GM19372 (cell line): ENCODE measurements around the gene MMS22L.

Source experiments
- ATAC-seq: cut with Tn5 transposase; IDR thresholded peaks from one replicate; pipeline ENCODE4 v1.9.1; 2021; ENCODE audit warnings: mild to moderate bottlenecking, low read depth, moderate library complexity; ENCODE audit not compliant: unreplicated experiment

Gene MMS22L, protein sequence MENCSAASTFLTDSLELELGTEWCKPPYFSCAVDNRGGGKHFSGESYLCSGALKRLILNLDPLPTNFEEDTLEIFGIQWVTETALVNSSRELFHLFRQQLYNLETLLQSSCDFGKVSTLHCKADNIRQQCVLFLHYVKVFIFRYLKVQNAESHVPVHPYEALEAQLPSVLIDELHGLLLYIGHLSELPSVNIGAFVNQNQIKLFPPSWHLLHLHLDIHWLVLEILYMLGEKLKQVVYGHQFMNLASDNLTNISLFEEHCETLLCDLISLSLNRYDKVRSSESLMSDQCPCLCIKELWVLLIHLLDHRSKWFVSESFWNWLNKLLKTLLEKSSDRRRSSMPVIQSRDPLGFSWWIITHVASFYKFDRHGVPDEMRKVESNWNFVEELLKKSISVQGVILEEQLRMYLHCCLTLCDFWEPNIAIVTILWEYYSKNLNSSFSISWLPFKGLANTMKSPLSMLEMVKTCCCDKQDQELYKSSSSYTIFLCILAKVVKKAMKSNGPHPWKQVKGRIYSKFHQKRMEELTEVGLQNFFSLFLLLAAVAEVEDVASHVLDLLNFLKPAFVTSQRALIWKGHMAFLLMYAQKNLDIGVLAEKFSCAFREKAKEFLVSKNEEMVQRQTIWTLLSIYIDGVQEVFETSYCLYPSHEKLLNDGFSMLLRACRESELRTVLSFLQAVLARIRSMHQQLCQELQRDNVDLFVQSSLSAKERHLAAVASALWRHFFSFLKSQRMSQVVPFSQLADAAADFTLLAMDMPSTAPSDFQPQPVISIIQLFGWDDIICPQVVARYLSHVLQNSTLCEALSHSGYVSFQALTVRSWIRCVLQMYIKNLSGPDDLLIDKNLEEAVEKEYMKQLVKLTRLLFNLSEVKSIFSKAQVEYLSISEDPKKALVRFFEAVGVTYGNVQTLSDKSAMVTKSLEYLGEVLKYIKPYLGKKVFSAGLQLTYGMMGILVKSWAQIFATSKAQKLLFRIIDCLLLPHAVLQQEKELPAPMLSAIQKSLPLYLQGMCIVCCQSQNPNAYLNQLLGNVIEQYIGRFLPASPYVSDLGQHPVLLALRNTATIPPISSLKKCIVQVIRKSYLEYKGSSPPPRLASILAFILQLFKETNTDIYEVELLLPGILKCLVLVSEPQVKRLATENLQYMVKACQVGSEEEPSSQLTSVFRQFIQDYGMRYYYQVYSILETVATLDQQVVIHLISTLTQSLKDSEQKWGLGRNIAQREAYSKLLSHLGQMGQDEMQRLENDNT

DNA sequence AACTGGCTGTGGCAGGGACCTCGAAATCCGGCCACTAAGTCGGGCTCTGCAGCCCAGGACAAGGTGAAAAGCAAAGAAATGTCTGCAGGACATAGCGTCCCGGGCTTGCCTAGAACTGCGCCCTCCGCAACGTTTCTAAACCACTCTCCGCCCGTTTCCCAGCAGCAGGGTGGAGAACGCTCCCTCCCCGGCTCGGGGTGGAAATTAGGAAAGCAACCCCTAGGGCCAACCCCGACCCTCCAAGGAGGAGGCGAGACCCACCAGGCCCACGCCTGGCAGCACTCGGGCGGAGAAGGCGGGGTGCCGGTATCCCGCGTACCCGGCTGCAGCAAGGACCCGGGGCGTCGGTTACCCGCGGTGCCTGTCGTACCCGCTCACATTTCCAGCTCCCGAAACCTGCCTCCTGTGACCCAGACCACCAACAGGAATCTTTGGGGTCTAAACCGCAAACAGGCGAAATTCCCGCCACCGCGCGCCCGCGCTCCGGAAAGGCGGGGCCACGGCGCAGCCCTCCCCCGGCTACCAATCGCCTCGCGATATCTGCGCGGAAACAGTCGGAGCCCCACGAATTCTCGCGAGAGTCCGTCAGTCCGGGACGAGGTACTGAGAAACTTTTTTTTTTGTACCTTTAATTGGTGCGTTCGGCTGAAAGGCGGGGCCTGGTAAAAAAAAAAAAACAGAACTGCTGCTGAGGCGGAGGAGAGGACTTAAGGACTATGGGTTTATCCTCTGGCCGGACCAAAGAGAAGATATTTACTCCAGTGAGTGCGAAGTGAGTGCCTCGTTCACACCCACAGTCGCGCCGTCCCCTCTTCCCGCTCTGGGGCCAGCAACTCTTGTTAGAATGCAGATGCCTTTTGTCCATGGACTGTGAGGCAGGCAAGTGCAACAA lies at the start of gene MMS22L:
Gene MMS22L, minus strand, starts transcription at position 491 of the 892 bp plus-strand sequence. CDS start 739 bp downstream, outside the sequence.
- peak; percentile 97 for ATAC-seq

DNA sequence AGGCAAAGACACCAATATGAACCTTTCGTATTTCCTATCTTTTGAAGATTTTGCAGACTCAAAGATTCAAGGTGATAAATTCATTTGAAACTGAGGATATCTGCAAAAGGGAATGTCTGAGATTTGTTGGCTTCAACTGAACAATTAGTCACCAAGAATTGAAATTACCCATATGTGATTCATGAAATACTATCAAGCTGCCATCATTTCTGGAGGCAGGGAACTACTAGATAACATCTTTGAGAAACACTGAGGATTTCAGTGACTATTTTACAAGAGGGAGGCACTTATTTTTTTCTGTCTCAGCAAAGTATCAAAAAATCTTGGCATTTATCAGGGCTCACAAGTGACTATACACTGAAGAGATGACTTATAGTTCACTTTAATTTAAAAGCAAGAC lies 39.8 kb upstream of the MMS22L start:
- ATAC-seq = no peak

DNA sequence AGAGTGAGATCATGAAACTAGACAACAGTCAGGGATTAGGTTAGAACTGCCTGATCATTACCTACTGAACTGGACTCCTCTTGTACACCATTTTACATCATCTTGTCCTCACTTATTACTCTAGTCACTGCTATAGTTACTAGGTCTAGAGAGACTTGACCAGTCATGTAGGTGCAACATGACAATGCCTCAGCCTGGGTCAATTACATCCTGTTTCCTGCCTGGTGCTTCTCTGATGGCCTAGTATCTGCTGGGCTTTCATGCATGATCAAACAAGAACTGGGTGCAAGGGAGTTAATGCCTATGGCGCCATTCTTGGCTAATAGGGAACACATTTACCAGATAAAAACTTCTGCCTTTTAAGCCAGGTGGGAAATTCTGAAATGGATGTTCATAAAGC lies 39.2 kb upstream of the MMS22L start:
- no peak for ATAC-seq

DNA sequence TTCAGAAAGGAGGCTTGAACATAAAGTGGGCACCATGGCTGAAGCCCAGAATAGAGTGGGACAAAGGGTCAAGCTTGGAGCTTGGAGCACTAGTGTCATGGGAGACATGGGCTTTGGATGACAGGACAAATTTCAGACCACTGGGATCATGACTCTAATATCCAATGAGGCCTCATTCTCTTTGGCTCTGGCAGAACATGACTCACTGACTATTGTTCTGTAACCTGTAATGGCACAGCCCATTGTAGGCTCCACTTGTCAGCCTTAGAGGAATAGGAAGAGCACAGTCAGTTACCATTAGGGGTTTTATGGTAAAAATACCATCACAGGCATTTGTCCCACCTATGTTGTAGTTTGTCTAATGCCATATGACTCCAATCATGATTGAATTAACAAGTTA lies 34.0 kb upstream of the MMS22L start:
- no peak for ATAC-seq

DNA sequence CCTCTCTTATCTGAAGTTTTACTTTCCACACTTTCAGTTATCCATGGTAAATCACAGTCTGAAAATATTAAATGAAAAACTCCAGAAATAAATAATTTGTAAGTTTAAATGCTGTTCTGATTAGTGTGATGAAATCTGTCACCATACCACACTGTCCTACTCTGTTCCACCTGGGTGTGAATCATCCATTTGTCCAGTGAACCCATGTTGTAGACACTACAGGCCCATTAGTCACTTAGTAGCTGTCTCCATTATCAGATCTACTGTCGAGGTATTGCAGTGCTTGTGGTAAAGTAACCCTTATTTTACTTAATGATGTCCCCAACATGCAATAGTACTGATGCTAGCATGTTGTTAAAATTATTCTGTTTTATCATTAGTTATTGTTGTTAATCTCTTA lies 29.2 kb upstream of the MMS22L start:
- ATAC-seq = no peak

DNA sequence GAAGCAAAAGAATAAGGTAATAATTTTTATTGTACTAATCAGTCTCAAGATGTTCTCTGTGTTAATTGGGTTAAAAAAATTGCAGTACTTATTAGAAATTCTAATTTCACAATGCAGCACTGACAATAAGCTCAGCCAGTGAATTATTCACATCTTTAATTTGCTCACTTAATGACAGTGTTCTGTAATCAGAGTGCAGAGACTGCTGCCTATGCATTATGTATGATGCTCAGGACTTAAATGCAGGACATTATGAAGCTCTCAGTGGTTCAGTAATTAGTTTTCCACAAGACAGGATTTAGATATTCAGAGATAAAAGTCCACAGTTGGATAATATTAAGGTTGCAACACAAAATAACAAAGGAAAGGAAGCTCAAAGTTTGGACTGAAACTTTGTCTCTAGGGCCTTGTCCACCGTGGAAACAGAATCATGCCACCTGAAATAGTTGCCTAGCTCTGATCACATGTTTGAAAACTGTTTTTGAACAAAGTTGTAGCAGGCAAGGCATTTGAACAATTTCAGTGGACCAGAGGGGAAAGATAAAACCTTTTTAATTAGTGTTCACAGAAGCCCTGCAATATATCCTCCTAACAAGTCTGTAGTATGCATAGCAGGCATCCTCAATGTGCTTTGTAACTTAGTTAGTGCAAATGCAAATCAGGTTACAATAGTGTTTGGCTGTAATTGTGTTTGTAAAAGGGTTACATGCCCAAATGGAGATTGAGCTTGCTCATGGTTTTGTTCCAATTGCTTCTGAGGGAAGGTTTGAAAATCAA lies 23.7 kb upstream of the MMS22L start:
- ATAC-seq = no peak

DNA sequence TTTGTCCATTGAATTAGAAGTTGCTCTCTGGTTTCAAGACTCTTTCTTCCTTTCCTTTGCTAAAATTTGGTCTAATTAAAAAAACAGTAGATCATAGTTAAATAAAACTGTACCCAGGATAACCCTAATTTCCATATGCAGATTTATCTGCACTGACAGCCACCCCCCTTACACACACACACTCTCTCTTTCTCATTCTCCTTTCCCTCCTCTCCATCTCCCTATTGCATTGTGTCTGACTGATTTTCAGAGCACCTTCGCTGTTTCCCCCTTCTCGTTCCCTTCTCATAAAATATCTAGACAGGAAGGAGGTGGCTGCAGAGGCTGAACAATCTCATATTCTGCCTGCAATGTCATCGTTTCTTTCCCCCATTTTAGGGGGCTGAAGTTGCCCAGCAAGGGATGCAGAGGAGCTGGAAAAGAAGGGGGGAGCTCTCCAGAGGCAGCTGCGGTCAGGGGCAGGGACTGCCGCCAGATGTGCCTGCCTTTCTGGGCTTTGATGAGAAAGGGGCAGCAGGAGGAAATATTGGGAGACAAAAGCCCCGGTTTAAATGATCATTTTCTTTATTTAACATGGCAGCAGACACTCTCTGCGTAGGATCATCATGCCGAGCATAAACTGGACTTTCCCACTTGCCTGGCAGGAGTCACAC lies 22.5 kb upstream of the MMS22L start:
- no peak for ATAC-seq

DNA sequence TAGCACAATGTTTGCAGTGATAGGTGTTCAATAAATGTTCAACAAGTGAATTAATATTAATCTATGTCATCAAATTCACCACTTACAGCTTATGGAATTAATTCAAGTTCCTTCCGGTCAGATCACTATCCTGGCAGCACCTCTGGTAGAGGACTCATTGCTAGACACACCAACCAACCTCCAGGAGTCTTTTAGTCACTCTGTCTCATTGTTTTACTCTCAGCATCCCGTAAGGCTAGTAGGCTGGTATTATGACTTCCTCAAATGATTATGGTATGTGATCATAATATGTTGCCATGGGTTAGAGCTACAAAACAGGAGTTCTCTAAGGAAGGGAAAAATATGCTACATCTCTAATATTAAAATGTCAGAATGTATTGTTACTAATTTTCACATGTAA lies 21.7 kb upstream of the MMS22L start:
- no peak for ATAC-seq

DNA sequence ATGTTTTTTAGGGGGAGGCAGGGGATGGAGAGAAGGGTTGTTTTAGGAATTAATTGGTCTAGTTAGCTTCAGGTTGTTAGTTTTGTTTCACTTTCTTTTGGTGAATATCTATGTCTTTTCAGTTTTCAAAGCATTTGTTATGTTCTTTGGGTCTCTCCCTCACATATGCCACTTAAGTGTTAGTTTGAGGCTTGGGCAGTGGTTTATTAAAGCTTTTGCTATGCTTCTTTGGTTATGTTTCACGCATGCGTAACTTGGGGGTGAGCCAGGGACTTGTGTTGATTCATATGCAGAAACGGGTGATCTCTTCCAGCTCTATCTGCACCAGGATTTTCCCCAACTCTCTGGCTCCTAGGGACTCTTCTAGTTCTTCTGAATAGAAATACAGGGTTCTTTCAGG lies 11.4 kb upstream of the MMS22L start:
- no peak for ATAC-seq

DNA sequence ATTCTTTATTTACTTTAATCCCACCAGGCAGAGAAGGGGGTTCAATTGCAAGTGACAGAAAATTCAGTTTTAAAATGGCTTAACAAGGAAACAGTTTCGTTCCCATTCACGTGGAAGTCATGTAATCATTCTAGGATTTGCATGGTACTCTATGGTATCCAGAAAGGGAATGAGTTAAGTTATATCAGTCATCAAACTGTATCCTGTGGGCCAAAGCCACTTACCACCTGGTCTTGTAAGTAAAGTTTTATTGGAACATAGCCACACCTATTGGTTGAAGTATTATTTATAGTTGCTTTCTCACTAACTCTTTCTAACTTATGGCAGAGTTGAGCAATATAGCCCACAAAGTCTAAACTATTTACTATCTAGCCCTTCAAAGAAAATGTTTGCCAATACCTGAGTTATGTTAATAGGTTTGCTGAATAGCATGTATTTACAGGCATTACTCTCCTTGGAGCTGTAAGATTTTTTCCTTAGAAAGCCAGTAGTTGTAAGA lies 10.2 kb upstream of the MMS22L start:
- ATAC-seq = no peak

DNA sequence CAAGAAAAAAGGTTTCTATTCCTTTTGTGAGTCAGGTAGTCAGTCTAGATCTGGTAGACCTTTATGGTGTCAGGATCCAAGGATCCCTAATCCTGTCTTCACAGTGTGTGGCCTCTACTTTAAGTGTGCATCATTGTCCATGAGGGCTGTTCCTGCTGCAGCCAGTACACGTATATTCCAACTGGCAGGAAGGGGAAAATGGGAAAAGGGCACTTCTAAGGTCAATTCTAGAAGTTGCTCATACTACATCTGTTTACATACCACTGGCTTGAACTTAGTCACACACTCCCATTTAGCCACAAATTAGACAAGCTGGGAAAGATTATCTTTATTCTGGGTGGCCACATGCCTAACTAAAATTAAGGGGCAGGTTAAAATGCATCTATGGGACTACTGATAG lies 9.7 kb upstream of the MMS22L start:
- no peak for ATAC-seq

DNA sequence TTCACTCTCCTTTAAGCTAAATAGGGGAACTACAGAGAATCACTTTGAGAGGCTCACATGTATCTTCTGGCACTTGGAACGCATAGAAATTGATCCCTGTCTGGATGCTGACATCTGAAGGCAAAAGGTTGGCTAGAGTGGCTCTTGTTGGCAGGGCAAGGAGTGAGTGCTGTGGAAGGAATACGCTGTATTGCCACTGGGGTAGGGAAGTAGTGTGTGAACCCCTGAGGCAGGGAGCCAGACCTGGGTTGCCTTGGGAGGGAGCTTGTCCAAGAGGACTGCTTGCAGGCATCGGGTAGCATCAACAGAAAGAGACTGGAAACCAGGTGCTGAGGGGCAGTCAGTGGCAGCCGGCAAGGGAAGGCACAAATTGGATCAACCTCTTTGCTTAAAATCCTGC lies 8.9 kb upstream of the MMS22L start:
- ATAC-seq = no peak

DNA sequence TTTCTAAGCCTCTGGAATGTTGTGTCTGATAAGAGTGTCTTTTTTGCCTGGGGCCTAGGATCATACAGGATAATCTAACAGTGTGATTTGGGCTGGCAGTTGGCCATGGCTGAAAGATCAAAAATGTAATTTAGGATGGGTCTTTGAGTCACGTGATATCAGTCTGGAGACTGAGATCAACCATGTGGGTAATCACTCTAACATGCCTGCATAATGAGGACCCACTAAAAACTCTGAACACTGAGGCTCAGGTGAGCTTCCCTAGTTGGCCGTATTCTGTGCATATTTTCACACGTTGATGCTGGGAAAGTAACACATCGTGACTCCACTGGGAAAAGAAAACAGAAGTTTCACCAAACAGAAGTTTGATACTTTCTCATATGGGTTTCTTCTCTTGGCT lies 6.3 kb upstream of the MMS22L start:
- no peak for ATAC-seq

DNA sequence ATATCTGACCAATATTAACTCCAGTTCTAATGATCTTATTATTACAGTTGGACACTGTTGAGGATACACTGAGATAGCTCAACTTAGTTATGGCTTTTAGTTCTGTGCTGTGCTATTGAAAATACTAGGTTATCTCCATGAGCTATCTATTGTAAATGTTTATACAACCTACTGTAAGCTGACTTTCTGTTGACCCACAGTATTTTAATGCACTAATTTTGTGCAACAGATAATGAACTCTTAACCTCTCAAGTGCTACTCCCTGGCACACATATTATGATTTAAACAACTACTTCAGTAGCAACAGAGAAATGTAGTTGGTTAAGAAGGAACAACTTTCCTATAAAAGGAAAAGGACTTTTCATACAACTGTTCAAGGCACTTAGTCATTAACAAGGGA lies 5.2 kb upstream of the MMS22L start:
- no peak for ATAC-seq

DNA sequence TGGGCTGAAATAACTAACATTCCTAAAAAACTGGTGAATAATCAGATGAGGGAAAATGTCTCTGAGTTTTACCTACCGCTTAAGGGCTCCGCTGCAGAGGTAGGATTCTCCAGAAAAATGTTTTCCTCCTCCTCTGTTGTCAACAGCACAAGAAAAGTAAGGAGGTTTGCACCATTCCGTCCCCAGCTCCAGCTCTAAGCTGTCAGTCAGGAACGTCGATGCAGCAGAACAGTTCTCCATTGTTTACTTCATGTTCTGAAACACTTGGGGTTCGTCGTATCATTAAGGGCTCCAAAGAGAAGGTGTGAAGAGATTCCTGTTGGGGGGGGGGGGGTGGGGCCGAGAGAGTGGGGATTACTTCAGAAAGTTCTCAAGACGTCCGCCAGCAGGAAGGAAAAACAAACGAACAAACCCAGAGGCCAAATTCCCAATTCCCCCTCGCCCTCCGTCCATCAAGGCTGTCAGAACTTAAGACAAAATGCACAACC lies 734 bp downstream of the MMS22L start:
- ATAC-seq = no peak

DNA sequence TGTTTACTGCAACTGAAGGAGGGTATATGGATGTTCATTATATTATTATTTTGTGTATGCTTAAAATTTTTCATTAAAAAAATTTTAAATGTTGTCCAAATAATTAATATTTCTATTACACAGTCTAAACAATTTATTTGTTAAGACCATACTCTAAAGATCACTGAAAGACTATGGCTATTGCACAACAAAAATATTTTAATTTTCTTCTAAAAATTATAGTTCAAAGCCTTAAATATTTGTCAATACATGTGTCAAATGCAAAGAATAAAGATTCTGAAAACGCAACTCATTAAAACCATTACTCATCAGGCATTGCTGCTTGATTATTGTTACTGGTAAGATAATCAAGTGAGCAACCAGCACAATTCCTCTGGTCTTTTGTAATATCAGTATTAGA lies 2.2 kb downstream of the MMS22L start:
- ATAC-seq = no peak

DNA sequence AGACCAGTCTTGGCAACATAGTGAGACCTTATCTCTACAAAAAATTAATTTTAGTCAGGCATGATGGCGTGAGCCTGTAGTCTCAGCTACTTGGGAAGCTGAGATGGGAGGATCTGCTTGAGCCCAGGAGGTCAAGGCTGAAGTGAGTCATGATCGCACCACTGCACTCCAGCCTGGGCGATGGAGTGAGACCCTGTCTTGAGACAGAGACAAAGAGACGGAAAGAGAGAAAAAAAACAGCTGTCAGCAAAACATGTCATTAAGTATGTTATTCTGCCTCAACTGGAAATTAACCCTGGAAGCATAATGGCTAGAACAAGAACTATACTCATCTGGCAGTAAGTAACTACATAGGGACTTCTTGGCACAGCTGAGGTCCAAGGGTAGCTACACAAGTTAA lies 7.2 kb downstream of the MMS22L start:
- no peak for ATAC-seq

DNA sequence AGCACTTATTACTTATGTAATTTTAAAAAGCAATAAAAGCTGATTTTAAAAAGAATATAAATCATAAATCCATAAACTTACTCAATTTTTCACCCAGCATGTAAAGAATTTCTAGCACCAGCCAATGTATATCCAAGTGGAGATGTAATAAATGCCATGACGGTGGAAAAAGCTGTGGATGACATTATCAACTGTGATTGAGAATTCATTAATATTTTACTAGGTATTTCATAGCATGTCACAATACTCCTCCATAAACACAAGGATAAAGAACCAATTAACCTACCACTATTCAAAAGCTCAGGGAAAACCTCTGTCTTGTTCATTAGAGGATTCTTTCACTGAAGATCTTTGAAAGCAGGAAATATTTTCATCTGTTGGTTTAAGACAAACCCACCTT lies 13.2 kb downstream of the MMS22L start:
- ATAC-seq = no peak
